ENCODE data around the gene CIAO3. TPM values are rescaled to one million over a fixed set of nuclear protein-coding genes. Genes with fewer than 3 reads are reported as not detected.

Gene CIAO3
- total and polyA plus RNA-seq, 7 donors, result 12.3 to 43.0 (median 25.9) TPM

DNA sequence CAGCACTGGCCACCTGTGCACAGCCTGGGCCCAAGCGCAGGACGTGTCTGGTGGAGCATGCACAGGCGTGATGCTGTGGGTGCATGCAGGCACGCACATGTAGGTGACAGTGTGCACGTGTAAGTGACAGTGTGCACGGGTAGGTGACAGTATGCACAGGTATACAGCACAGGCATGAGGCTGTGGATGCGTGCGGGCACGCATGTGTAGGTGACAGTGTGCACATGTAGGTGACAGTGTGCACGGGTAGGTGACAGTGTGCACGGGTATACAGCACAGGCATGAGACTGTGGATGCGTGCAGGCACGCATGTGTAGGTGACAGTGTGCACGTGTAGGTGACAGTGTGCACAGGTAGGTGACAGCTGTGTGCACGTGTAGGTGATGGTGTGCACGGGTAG lies 39.5 kb upstream of the CIAO3 start:
- Histone ChIP-seq H3K9me3 (no peaks in the 10 kb centered on the region), H3K27ac (no peak overlapping the region), H3K27me3 (ENCODE audit: insufficient read depth in 3 of 3, low read length in 2 of 3) (peaks cover 0 to 73% (median 10%) of the 10 kb centered on the region in 3 donors), H3K4me3 (no peak overlapping the region), H3K4me1 (no peaks in the 10 kb centered on the region), H3K36me3 (ENCODE audit: insufficient read depth in 1 of 2, low read depth in 1 of 2) (no peaks in the 10 kb centered on the region)
- WGBS, 3 donors, result 87 to 90% (median 87%) methylated on average over 16 of the region's 16 CpGs
- DNase-seq (no peak), ATAC-seq (no peak)
- TF ChIP-seq, protein P1, sequence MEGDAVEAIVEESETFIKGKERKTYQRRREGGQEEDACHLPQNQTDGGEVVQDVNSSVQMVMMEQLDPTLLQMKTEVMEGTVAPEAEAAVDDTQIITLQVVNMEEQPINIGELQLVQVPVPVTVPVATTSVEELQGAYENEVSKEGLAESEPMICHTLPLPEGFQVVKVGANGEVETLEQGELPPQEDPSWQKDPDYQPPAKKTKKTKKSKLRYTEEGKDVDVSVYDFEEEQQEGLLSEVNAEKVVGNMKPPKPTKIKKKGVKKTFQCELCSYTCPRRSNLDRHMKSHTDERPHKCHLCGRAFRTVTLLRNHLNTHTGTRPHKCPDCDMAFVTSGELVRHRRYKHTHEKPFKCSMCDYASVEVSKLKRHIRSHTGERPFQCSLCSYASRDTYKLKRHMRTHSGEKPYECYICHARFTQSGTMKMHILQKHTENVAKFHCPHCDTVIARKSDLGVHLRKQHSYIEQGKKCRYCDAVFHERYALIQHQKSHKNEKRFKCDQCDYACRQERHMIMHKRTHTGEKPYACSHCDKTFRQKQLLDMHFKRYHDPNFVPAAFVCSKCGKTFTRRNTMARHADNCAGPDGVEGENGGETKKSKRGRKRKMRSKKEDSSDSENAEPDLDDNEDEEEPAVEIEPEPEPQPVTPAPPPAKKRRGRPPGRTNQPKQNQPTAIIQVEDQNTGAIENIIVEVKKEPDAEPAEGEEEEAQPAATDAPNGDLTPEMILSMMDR (IDR thresholded peaks at IDR 0.05), result no peak
- intact Hi-C loops (cut with DNase I), result loop anchor here in 1 of 2 donors (10.0 kb wide), 1 partner anchor 205 kb away; no protein-coding TSS in a partner anchor

DNA sequence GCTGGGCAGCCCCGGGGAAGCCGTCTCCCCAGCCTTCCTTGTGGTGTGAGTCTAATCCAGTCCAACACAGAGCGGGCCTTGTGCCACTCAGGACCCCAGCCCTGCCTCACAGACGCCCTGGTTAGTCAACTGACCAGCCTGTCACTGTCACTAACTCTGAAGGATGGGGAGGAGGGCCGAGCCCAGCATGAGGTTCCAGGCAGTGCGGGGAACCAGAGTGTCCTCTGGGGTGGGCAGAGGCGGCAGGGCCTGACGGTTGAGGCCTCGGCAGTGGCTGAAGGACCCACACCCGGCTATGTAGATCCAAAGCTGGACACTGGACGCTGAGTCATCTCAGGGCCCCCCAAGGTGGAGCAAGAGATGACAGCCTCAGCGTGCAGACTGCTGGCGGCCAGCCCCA lies 38.8 kb upstream of the CIAO3 start:
- no peaks in the 10 kb centered on the region for H3K9me3 ChIP-seq
- H3K4me1 ChIP-seq, result no peaks in the 10 kb centered on the region
- no peak overlapping the region for H3K27ac ChIP-seq
- intact Hi-C loops (cut with DNase I), result no loop called here
- no peak overlapping the region for H3K4me3 ChIP-seq
- DNase-seq (no peak), ATAC-seq (no peak)
- peaks cover 0 to 76% (median 12%) of the 10 kb centered on the region in 3 donors for H3K27me3 ChIP-seq (ENCODE audit: insufficient read depth in 3 of 3, low read length in 2 of 3)
- WGBS, 3 donors, result 64 to 67% (median 65%) methylated on average over 13 of the region's 13 CpGs
- TF ChIP-seq, protein P1 (IDR thresholded peaks at IDR 0.05), result no peak
- no peaks in the 10 kb centered on the region for H3K36me3 ChIP-seq (ENCODE audit: insufficient read depth in 1 of 2, low read depth in 1 of 2)

DNA sequence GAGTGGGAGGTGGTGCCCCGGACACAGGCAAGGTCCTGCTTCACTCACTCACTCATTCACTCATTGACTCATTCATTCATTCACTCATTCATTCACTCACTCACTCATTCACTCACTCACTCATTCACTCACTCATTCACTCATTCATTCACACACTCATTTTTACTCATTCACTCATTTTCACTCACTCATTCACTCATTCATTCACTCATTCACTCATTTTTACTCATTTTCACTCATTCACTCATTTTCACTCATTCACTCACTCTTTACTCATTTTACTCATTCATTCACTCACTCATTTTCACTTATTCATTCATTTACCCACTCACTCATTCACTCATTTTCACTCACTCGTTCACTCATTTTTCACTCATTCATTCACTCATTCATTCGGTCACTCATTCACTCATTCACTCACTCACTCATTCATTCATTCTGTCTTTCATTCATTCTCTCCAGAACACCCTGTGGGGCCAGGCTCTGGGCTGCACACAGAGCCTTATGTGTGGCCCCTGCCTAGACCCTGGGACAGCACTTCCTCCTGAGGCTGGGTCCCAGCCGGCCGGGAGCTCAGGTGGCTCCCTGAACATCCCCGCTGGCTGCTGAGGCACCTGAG lies 38.2 kb upstream of the CIAO3 start:
- intact Hi-C loops (cut with DNase I), result no loop called here
- ATAC-seq, result no peak
- 80 to 84% (median 81%) methylated on average over 6 of the region's 6 CpGs for WGBS, 3 donors
- no peaks in the 10 kb centered on the region for H3K36me3 ChIP-seq (ENCODE audit: insufficient read depth in 1 of 2, low read depth in 1 of 2)
- peaks cover 0 to 74% (median 12%) of the 10 kb centered on the region in 3 donors for H3K27me3 ChIP-seq (ENCODE audit: insufficient read depth in 3 of 3, low read length in 2 of 3)
- TF ChIP-seq, protein P1 (IDR thresholded peaks at IDR 0.05), result no peak
- no peak overlapping the region for H3K4me3 ChIP-seq
- no peak overlapping the region for H3K27ac ChIP-seq
- no peaks in the 10 kb centered on the region for H3K4me1 ChIP-seq
- DNase-seq, result no peak
- H3K9me3 ChIP-seq, result no peaks in the 10 kb centered on the region

DNA sequence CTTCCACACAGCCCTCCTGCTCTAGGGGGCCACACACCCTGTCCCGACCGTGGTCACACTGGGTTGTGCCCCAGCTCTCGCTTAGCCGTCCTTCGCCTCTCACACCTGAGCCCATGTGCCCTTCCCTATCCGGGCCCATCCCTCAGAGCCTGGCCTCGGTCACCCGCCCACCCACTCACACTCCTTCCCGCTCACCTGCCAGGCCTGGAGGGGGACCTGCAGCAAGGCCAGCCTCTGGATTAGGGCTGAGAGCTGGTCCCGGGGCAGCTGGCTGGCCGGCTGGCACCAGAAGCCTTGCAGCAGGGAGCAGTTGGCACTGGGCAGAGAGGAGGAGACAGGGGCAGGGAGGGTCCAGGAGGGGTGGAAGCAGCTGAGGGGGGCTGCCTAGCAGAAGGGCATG lies 37.6 kb upstream of the CIAO3 start:
- Histone ChIP-seq H3K27ac (no peak overlapping the region), H3K9me3 (no peaks in the 10 kb centered on the region), H3K4me3 (no peak overlapping the region), H3K36me3 (ENCODE audit: insufficient read depth in 1 of 2, low read depth in 1 of 2) (no peaks in the 10 kb centered on the region), H3K4me1 (no peaks in the 10 kb centered on the region), H3K27me3 (ENCODE audit: insufficient read depth in 3 of 3, low read length in 2 of 3) (peaks cover 0 to 70% (median 12%) of the 10 kb centered on the region in 3 donors)
- intact Hi-C loops (cut with DNase I), result no loop called here
- TF ChIP-seq, protein P1 (IDR thresholded peaks at IDR 0.05), result no peak
- DNase-seq (no peak), ATAC-seq (no peak)
- 48 to 55% (median 53%) methylated on average over 11 of the region's 11 CpGs for WGBS, 3 donors

DNA sequence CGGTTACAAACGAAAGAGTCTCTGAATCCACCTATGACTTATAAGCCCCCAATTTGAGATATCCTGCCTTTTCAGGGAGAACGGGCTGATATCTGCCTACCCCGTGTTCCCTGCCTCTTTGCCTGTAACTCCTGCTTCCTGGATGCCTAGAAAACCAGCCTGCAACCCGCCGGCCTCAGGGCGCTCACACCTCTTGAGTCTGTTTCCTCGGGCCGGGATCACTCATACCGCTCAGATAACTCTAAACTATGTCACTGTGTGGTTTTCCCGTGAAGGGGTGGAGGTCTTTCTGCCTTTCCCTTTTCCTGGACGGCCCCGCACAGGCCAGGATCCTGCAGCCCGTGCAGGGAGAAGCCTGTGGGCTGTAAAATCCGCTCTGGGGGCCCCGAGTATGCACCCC lies 37.0 kb upstream of the CIAO3 start:
- H3K27ac ChIP-seq, result no peak overlapping the region
- no peaks in the 10 kb centered on the region for H3K4me1 ChIP-seq
- DNase-seq (no peak), ATAC-seq (no peak)
- TF ChIP-seq, protein P1 (IDR thresholded peaks at IDR 0.05), result no peak
- H3K9me3 ChIP-seq, result no peaks in the 10 kb centered on the region
- H3K4me3 ChIP-seq, result no peak overlapping the region
- H3K36me3 ChIP-seq (ENCODE audit: insufficient read depth in 1 of 2, low read depth in 1 of 2), result no peaks in the 10 kb centered on the region
- H3K27me3 ChIP-seq (ENCODE audit: insufficient read depth in 3 of 3, low read length in 2 of 3), result peaks cover 0 to 64% (median 12%) of the 10 kb centered on the region in 3 donors
- intact Hi-C loops (cut with DNase I), result no loop called here
- 43 to 46% (median 44%) methylated on average over 15 to 16 of the region's 16 CpGs for WGBS, 3 donors
